SK-N-MC (cell line): ENCODE data around the gene ANGPTL4.

Experiments
- DNase-seq: peaks from one replicate; pipeline ENCODE4 v3.0.0-alpha.2; 2011; ENCODE audit warnings: low read depth, low spot score
- H3K27ac ChIP-seq: fragments of 200-600 bp; sonication (generic); 2 replicates; pipeline ENCODE4 v1.5.1; 2016; ENCODE audit warnings: mixed run types
- H3K36me3 ChIP-seq: fragments of 200-600 bp; sonication (generic); 2 replicates; pipeline ENCODE4 v1.6.1; 2017; ENCODE audit warnings: antibody characterized with exemption, low read length, mixed read lengths; ENCODE audit not compliant: insufficient read depth
- H3K4me3 ChIP-seq: fragments of 200-600 bp; sonication (generic); 2 replicates; pipeline ENCODE4 v1.5.1; 2016
- H3K9ac ChIP-seq: fragments of 200-600 bp; sonication (generic); 2 replicates; pipeline ENCODE4 v1.8.0; 2017; ENCODE audit warnings: mixed run types, mixed read lengths; ENCODE audit not compliant: insufficient read length
- H3K9me3 ChIP-seq: fragments of 200-600 bp; sonication (generic); 2 replicates; pipeline ENCODE4 v1.6.1; 2017; ENCODE audit warnings: low read depth, mild to moderate bottlenecking, antibody characterized with exemption, low read length, moderate library complexity, mixed read lengths
- EZH2 ChIP-seq: fragments of 200-600 bp; sonication (generic); IDR thresholded peaks from one replicate; pipeline ENCODE4 v1.6.1; 2017; ENCODE audit warnings: antibody characterized with exemption
- FOXP2 ChIP-seq: optimal IDR thresholded peaks from 2 replicates; pipeline ENCODE3; 2011; ENCODE audit warnings: mild to moderate bottlenecking, moderate library complexity; ENCODE audit not compliant: insufficient read depth; ENCODE audit errors: extremely low read length, control extremely low read depth
- POLR2AphosphoS5 ChIP-seq: IDR thresholded peaks from 2 replicates; pipeline ENCODE4 v1.6.1; 2012; ENCODE audit warnings: mild to moderate bottlenecking, low read depth, low read length, borderline replicate concordance

The ANGPTL4 gene

DNA sequence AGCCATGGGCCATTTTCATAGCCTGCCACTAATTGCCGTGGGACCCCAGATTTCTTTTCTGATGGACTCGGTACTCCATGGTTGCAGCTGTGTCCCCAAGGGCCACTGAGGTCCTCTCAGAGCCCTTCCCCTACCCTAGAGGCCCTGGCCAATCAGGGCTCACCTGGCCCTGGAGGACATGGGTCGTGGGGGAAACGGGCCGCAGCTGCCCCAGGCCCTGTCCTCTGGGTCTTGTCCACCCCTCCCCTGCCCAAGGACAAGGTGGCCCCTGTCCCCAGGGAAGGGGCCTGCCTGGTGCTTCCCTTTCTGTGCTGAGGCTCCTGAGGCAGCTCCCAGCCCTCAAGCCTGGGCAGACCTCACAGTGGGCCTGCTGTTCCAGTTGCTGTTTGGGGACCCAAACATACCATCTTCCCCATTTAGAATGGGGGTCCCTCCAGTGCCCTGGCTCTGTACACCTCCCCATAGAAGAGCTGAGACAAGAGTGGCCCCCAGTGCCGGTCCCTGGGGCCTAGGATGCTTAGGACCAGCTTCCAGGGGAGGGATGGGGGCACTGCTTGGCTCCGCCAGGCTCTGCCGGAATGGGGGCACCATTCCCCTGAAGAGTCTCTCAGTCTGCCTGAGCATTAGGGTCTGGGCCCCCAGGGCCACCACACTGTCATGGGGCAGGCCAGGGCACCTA lies 29.4 kb downstream of the ANGPTL4 start:
- Histone ChIP-seq H3K9ac (no peak overlapping the region), H3K36me3 (no peaks in the 10 kb centered on the region), H3K9me3 (no peaks in the 10 kb centered on the region), H3K4me3 (no peak overlapping the region), H3K27ac (no peak overlapping the region)
- DNase-seq = no peak
- no peak for TF ChIP-seq EZH2
- TF ChIP-seq POLR2AphosphoS5 = no peak
- TF ChIP-seq FOXP2 = no peak

DNA sequence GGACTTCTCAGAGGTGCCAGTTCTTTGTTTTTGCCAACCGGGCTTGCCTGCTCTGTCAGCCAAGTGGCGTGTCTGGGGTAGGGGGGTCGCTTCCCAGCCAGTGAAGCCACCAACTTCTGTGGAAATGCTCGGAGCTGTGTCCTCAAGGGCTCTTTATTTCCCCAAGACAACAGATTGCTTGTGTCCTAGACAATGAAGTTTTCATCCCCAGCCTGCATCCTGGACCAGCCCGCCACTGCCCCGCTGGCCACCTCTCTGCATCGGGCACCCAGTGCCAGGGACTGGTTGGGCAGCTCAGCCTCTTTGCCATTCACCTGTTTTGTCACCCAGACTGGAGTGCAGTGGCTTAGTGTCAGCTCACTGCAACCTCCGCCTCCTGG lies 29.9 kb downstream of the ANGPTL4 start:
- Histone ChIP-seq H3K9me3 (no peaks in the 10 kb centered on the region), H3K36me3 (no peaks in the 10 kb centered on the region), H3K9ac (no peak overlapping the region), H3K27ac (no peak overlapping the region), H3K4me3 (no peak overlapping the region)
- TF ChIP-seq FOXP2 (no peak), EZH2 (no peak), POLR2AphosphoS5 (no peak)
- DNase-seq = no peak

DNA sequence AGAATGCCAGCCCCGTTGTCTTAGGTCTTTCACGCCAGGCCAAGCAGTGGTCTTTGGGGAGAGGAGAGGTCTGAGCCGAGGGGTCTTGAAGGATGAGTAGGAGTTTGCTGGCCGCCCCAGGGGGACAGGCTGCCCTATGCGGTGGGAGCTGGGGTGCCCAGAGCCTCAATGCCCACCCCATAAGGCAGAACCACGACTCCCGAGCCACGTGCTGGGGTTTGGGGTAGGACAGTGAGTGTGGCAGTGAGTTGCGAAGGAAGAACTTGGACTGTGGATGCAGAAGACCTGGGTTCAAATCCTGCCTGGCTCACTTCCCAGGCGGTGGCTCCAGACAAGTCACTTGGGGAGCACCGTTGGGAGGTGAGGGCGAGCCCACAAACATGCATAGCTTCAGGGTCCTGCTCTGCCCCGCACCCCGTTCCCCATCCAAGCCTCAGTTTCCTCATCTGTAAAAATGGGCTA lies 31.7 kb downstream of the ANGPTL4 start:
- no peak for TF ChIP-seq EZH2
- no peak for TF ChIP-seq POLR2AphosphoS5
- no peak for TF ChIP-seq FOXP2
- H3K27ac ChIP-seq = no peak overlapping the region
- no peak overlapping the region for H3K9ac ChIP-seq
- H3K4me3 ChIP-seq = no peak overlapping the region
- no peaks in the 10 kb centered on the region for H3K9me3 ChIP-seq
- no peak for DNase-seq
- no peaks in the 10 kb centered on the region for H3K36me3 ChIP-seq

DNA sequence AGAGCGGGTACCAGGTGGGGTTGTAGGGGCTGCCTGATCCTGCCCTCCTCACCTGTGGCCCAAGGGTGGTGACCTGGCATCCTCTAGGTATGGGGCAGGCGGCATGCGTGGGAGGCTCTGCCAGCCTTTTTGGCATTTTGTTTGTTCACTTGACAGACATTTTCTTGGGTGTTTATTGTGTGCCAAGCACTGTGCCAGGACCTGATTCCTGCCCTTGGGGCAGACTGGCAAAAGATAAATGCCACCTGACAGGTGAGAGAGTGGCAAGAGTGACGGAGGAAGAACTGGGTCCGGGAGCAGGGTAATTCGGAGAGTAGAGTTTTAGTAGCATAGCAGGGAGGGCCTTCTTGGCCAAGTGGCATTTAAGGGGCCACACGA lies 32.2 kb downstream of the ANGPTL4 start:
- Histone ChIP-seq H3K9me3 (no peaks in the 10 kb centered on the region), H3K9ac (no peak overlapping the region), H3K4me3 (no peak overlapping the region), H3K36me3 (no peaks in the 10 kb centered on the region), H3K27ac (no peak overlapping the region)
- DNase-seq = no peak
- TF ChIP-seq FOXP2 = no peak
- TF ChIP-seq POLR2AphosphoS5 = no peak
- no peak for TF ChIP-seq EZH2

DNA sequence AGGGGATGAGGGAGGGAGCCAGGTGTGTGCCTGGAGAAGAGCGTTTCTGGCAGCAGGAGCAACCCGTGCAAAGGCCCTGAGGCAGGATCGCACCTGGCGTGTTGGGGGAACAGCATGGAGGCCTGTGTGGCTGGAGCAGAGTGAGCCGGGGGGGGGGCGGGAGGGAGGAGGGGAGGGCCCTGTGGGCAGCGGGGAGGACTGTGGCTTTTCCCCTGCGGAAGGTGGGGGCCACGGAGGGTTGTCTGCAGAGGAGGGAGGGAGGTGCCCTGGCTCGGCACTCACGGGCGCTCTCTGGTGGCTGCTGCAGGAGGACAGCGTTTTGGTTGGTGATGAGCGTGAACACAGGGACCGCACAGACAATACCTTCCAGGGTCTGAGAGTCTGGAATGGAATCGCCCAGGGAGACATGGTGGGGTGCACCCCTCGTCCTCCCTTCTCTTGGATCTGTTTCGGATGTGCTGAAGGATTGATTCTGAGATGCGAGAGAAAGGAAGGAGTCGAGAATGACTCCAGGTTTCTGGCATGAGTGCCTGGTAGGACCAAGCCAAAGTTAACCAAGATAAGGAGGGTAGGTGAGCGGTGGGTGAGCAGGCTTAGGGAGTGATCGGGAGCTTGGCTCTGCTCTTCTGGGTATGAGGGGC lies 32.7 kb downstream of the ANGPTL4 start:
- TF ChIP-seq FOXP2 (no peak), POLR2AphosphoS5 (no peak), EZH2 (no peak)
- Histone ChIP-seq H3K9me3 (no peaks in the 10 kb centered on the region), H3K4me3 (no peak overlapping the region), H3K27ac (peak overlapping the region; percentile 44; the same call in 1 of the 2 replicates), H3K9ac (peak overlapping the region; percentile 24), H3K36me3 (no peaks in the 10 kb centered on the region; the same call in 1 of the 2 replicates)
- DNase-seq = no peak

GRCh38 chr19:8397271-8397670 lies 33.3 kb downstream of the ANGPTL4 start:
- no peak for DNase-seq
- peak overlapping the region; percentile 44; the same call in 1 of the 2 replicates for H3K27ac ChIP-seq

DNA sequence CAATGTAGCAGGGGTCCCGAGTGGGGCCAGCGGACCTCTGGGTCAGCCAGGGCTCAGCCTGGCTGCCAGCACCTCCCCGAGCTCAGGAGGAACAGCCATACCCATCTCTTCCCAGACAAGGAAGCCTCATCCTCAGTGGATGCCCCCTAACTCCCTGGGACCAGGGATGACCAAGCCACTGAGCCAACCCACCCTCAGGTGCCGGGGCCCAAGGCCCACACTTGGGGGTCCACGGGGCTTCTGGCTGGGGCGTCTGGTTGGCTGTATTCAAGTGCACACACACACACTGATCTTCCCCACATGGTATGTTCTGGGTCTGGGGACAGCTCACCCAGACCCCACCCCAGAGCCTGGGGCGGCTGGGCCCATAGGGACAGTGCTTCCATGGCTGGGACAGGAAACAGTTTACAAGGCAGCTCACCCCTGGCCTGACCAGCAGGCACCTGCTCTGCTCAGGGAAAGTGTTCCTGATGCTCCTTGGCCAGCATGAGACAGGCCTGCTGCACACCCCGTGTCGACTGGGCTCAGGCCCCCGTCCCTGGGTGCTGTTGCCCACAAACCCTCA lies 33.9 kb downstream of the ANGPTL4 start:
- no peak for DNase-seq
- no peaks in the 10 kb centered on the region; the same call in 1 of the 2 replicates for H3K36me3 ChIP-seq
- no peak overlapping the region for H3K9ac ChIP-seq
- no peaks in the 10 kb centered on the region for H3K9me3 ChIP-seq
- H3K27ac ChIP-seq = peak overlapping the region; percentile 44; the same call in 1 of the 2 replicates
- H3K4me3 ChIP-seq = no peak overlapping the region
- no peak for TF ChIP-seq POLR2AphosphoS5
- TF ChIP-seq EZH2 = no peak
- TF ChIP-seq FOXP2 = no peak

More at GRCh38 chr19:8397271-8397670, 33.3 kb downstream of the ANGPTL4 start:
- Histone ChIP-seq H3K9ac (peak overlapping the region; percentile 24), H3K36me3 (no peaks in the 10 kb centered on the region; the same call in 1 of the 2 replicates), H3K9me3 (no peaks in the 10 kb centered on the region), H3K4me3 (no peak overlapping the region)
- TF ChIP-seq FOXP2 (no peak), EZH2 (no peak), POLR2AphosphoS5 (no peak)

GRCh38 chr19:8398311-8398771 lies 34.4 kb downstream of the ANGPTL4 start:
- no peak for DNase-seq
- no peaks in the 10 kb centered on the region; the same call in 1 of the 2 replicates for H3K36me3 ChIP-seq
- no peak for TF ChIP-seq POLR2AphosphoS5
- no peak for TF ChIP-seq FOXP2
- TF ChIP-seq EZH2 = no peak
- H3K4me3 ChIP-seq = no peak overlapping the region
- H3K9me3 ChIP-seq = no peaks in the 10 kb centered on the region
- H3K9ac ChIP-seq = no peak overlapping the region
- H3K27ac ChIP-seq = no peak overlapping the region
